MM.1S (cell line): ENCODE results near the gene HS3ST4.

Experiments used
- DNase-seq: peaks from one replicate; pipeline ENCODE4 v3.0.0-alpha.2; 2015
- H2AFZ ChIP-seq: fragments of 300-600 bp; sonication (generic); 2 replicates; pipeline ENCODE4 v1.6.0; 2016; ENCODE audit warnings: antibody characterized with exemption, low read length
- H3F3A ChIP-seq: fragments of 300-600 bp; sonication (generic); 2 replicates; pipeline ENCODE4 v1.6.1; 2016; ENCODE audit warnings: mild to moderate bottlenecking, antibody characterized with exemption, low read length, moderate library complexity, mixed read lengths; ENCODE audit not compliant: insufficient read depth
- H3K27ac ChIP-seq: fragments of 300-600 bp; sonication (generic); 2 replicates; pipeline ENCODE4 v1.5.1; 2016; ENCODE audit warnings: mild to moderate bottlenecking, low read length
- H3K27me3 ChIP-seq: fragments of 300-600 bp; sonication (generic); replicated peaks from 2 replicates; pipeline ENCODE4 v1.6.0; 2016; ENCODE audit warnings: low read length; ENCODE audit not compliant: insufficient read depth
- H3K36me3 ChIP-seq: fragments of 300-600 bp; sonication (generic); replicated peaks from 2 replicates; pipeline ENCODE4 v1.6.1; 2016; ENCODE audit warnings: mild to moderate bottlenecking, low read length, mixed read lengths; ENCODE audit not compliant: insufficient read depth
- H3K4me1 ChIP-seq: fragments of 300-600 bp; sonication (generic); 2 replicates; pipeline ENCODE4 v1.6.1; 2016; ENCODE audit warnings: low read length, mixed read lengths
- H3K4me2 ChIP-seq: fragments of 300-600 bp; sonication (generic); 2 replicates; pipeline ENCODE4 v1.6.0; 2016; ENCODE audit warnings: low read depth, low read length
- H3K4me3 ChIP-seq: fragments of 300-600 bp; sonication (generic); 2 replicates; pipeline ENCODE4 v1.5.1; 2016; ENCODE audit warnings: low read length, mixed read lengths
- H3K79me2 ChIP-seq: fragments of 300-600 bp; sonication (generic); 2 replicates; pipeline ENCODE4 v1.6.1; 2016; ENCODE audit warnings: mixed run types, low read length, mixed read lengths
- H3K9ac ChIP-seq: fragments of 300-600 bp; sonication (generic); 2 replicates; pipeline ENCODE4 v1.6.1; 2016; ENCODE audit warnings: low read length, mixed read lengths
- H3K9me2 ChIP-seq: fragments of 300-600 bp; sonication (generic); replicated peaks from 2 replicates; pipeline ENCODE4 v1.6.1; 2016; ENCODE audit warnings: mild to moderate bottlenecking, low read length, mixed read lengths; ENCODE audit not compliant: insufficient read depth
- H3K9me3 ChIP-seq: fragments of 300-600 bp; sonication (generic); replicated peaks from 2 replicates; pipeline ENCODE4 v1.6.1; 2016; ENCODE audit warnings: mild to moderate bottlenecking, low read length, mixed read lengths; ENCODE audit not compliant: insufficient read depth
- H4K20me1 ChIP-seq: fragments of 300-600 bp; sonication (generic); 2 replicates; pipeline ENCODE4 v1.6.1; 2016; ENCODE audit warnings: mild to moderate bottlenecking, low read length, moderate library complexity, mixed read lengths; ENCODE audit not compliant: insufficient read depth
- EZH2 ChIP-seq: fragments of 300-600 bp; sonication (generic); optimal IDR thresholded peaks from 2 replicates; pipeline ENCODE3; 2017; ENCODE audit warnings: low read depth, mild to moderate bottlenecking, antibody characterized with exemption, low read length, mixed read lengths
- EZH2phosphoT487 ChIP-seq: fragments of 300-600 bp; sonication (generic); IDR thresholded peaks from 2 replicates; pipeline ENCODE4 v1.6.1; 2018; ENCODE audit warnings: antibody characterized with exemption, low read length
- TF ChIP-seq, protein P1 (sequence below): fragments of 300-600 bp; sonication (generic); IDR thresholded peaks from 2 replicates; pipeline ENCODE4 v1.5.1; 2016; ENCODE audit warnings: antibody characterized with exemption, low read length, mixed read lengths

The HS3ST4 gene

DNA sequence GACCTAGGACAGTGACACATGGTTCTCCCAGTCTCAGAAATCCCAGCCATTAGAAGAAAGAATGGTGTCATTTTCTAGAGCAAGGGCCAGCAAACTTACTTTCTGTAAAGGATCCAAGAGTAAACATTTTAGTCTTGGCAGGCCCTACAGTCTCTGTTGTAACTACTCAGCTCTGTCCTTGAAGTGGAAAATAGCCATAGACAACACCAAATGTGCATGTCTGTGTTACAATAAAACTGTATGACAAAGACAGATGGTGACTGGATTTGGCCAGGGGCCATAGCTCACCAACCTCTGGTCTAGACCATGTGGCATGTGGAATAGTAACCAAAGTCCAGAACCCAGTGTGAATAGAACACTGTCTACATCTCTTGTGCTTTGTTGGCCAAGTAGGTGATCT lies 286.5 kb downstream of the HS3ST4 start:
- Histone ChIP-seq H3F3A (no peaks in the 10 kb centered on the region), H3K79me2 (no peaks in the 10 kb centered on the region), H3K27me3 (no peaks in the 10 kb centered on the region), H4K20me1 (no peaks in the 10 kb centered on the region), H3K36me3 (no peaks in the 10 kb centered on the region), H3K9me3 (no peaks in the 10 kb centered on the region), H2AFZ (no peak overlapping the region), H3K9me2 (no peaks in the 10 kb centered on the region), H3K4me1 (no peaks in the 10 kb centered on the region), H3K27ac (no peak overlapping the region), H3K9ac (no peak overlapping the region), H3K4me3 (no peak overlapping the region), H3K4me2 (no peak overlapping the region)
- no peak for DNase-seq
- no peak for TF ChIP-seq EZH2phosphoT487
- TF ChIP-seq EZH2 = no peak
- TF ChIP-seq, protein P1, sequence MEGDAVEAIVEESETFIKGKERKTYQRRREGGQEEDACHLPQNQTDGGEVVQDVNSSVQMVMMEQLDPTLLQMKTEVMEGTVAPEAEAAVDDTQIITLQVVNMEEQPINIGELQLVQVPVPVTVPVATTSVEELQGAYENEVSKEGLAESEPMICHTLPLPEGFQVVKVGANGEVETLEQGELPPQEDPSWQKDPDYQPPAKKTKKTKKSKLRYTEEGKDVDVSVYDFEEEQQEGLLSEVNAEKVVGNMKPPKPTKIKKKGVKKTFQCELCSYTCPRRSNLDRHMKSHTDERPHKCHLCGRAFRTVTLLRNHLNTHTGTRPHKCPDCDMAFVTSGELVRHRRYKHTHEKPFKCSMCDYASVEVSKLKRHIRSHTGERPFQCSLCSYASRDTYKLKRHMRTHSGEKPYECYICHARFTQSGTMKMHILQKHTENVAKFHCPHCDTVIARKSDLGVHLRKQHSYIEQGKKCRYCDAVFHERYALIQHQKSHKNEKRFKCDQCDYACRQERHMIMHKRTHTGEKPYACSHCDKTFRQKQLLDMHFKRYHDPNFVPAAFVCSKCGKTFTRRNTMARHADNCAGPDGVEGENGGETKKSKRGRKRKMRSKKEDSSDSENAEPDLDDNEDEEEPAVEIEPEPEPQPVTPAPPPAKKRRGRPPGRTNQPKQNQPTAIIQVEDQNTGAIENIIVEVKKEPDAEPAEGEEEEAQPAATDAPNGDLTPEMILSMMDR = no peak

DNA sequence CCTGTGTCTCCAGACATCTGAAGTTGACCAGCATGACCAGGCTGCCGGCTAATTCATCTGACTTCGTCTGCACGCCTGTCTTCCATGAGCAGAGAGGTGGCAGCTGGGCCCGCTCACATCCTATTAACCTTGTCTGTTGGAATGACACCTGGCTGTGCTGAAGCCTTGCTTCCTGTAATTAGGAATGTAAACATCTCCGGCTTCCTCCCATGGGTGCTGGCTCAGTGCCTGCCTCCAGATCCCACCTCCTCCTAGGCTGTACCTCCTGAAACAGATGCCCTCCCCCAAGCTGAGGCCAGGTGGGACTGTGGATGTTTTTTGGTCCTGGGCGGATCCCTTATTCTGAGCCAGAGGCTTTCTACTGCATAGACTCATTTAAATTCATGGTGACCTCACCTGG lies 296.3 kb downstream of the HS3ST4 start:
- no peaks in the 10 kb centered on the region for H3F3A ChIP-seq
- H4K20me1 ChIP-seq = no peaks in the 10 kb centered on the region
- no peak overlapping the region for H3K4me3 ChIP-seq

DNA sequence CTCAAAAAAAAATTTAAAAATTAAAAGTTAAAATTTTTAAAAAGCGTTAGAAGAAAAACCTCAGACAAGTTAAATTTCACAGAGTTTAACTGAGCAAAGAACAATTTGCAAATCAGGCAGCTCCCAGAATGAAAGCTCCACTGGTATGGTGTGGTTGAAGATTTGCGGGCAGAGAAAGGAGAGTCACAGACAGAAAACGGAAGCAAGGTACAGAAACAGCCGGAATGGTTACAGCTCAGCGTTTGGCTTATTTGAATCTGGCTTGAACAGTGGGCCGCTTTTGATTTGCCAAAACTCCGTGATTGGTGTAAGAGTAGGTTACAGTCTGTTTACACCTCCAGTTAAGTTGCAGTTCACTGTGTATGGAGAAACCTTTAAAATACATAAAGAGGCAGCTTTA lies 297.1 kb downstream of the HS3ST4 start:
- Histone ChIP-seq H3K27me3 (no peaks in the 10 kb centered on the region), H3K9ac (no peak overlapping the region), H3K9me2 (no peaks in the 10 kb centered on the region), H3K36me3 (no peaks in the 10 kb centered on the region), H3K27ac (no peak overlapping the region), H3K4me3 (no peak overlapping the region), H3F3A (no peaks in the 10 kb centered on the region), H3K9me3 (no peaks in the 10 kb centered on the region), H3K4me1 (no peaks in the 10 kb centered on the region), H4K20me1 (no peaks in the 10 kb centered on the region), H2AFZ (no peak overlapping the region), H3K4me2 (no peak overlapping the region), H3K79me2 (no peaks in the 10 kb centered on the region)
- TF ChIP-seq, protein P1 = no peak
- no peak for DNase-seq

More for the DNA sequence above, 296.3 kb downstream of the HS3ST4 start:
- Histone ChIP-seq H3K9ac (no peak overlapping the region), H3K4me2 (no peak overlapping the region), H3K36me3 (no peaks in the 10 kb centered on the region), H3K4me1 (no peaks in the 10 kb centered on the region), H2AFZ (no peak overlapping the region), H3K27ac (no peak overlapping the region), H3K79me2 (no peaks in the 10 kb centered on the region), H3K9me3 (no peaks in the 10 kb centered on the region), H3K27me3 (no peaks in the 10 kb centered on the region), H3K9me2 (no peaks in the 10 kb centered on the region)
- TF ChIP-seq, protein P1 = no peak
- TF ChIP-seq EZH2phosphoT487 (no peak), EZH2 (no peak)
- no peak for DNase-seq

DNA sequence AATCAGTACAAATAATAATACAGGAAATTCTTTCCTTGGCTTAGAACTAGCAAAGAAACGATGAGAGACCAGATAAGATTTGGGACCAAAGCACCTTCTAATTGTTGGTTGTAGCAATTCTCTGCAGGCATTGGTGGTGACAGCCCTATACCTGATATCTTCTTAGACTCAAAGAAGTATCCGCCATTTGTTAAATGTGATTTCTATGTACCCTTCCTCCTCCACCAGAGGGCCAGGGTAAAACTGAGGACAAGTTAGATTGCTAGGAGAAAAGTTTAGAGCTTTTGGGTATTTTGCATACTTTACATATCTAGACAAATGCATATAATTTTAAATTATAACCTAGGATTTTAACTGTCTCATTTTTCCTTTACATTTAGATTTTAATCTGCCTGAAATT lies 304.3 kb downstream of the HS3ST4 start:
- no peak overlapping the region for H3K4me3 ChIP-seq
- H2AFZ ChIP-seq = no peak overlapping the region
- no peaks in the 10 kb centered on the region for H3K36me3 ChIP-seq
- no peaks in the 10 kb centered on the region for H3K9me3 ChIP-seq
- H3K4me1 ChIP-seq = no peaks in the 10 kb centered on the region
- no peaks in the 10 kb centered on the region for H4K20me1 ChIP-seq
- DNase-seq = no peak
- no peak overlapping the region for H3K9ac ChIP-seq
- no peaks in the 10 kb centered on the region for H3K27me3 ChIP-seq
- H3K9me2 ChIP-seq = no peaks in the 10 kb centered on the region
- no peaks in the 10 kb centered on the region for H3F3A ChIP-seq
- no peak overlapping the region for H3K4me2 ChIP-seq
- no peaks in the 10 kb centered on the region for H3K79me2 ChIP-seq
- TF ChIP-seq EZH2phosphoT487 = no peak
- TF ChIP-seq, protein P1 = no peak; the same call in 1 of the 2 replicates
- no peak for TF ChIP-seq EZH2
- no peak overlapping the region for H3K27ac ChIP-seq
